Cortex of kidney (tissue), 1 donor: Measurements from ENCODE around the gene RAB7B.

Experiments used
- DNase-seq: peaks from one replicate; lab custom pipeline; 2025; lab: John Stamatoyannopoulos, UW

The RAB7B gene

GRCh38 chr1:205927247-205927646 is 75.9 kb downstream of the RAB7B start:
- DNase-seq: no peak
